Hepatocyte (in vitro differentiated cells): Measurements from ENCODE around the gene NLK.

Experiments
- CTCF ChIP-seq: fragments of 200-600 bp; sonication (generic); IDR thresholded peaks from 2 replicates; pipeline ENCODE4 v1.5.1; 2016; ENCODE audit warnings: antibody characterized with exemption, mild to moderate bottlenecking; ENCODE audit not compliant: poor library complexity
- EZH2 ChIP-seq: fragments of 200-600 bp; sonication (generic); IDR thresholded peaks from 2 replicates; pipeline ENCODE4 v1.6.1; 2016; ENCODE audit warnings: antibody characterized with exemption, mild to moderate bottlenecking, borderline replicate concordance

GRCh38 chr17:28201315-28201714, 158.8 kb downstream of the NLK start:
- no peak for TF ChIP-seq CTCF
- TF ChIP-seq EZH2 = no peak
